Lower leg skin (tissue), 4 donors: Measurements from ENCODE around the gene RET. TPM values are rescaled to one million over a fixed set of nuclear protein-coding genes. Genes with fewer than 3 reads are reported as not detected.

Source experiments
- DNase-seq, 2 donors: peaks; one replicate each; pipeline ENCODE4 v3.0.0-alpha.2; 2019; ENCODE audit warnings: low spot score in 2 of 2
- H3K4me3 ChIP-seq: fragments of 200-600 bp; sonication (generic); 2 replicates; pipeline ENCODE4 v1.5.1; 2017; ENCODE audit warnings: mild to moderate bottlenecking, low read depth; ENCODE audit not compliant: poor library complexity, severe bottlenecking
- POLR2A ChIP-seq, 2 donors: fragments of 450-650 bp; IDR thresholded peaks; one replicate each; pipeline ENCODE4 v1.6.1; 2016 to 2017; ENCODE audit warnings: antibody characterized with exemption in 2 of 2, mild to moderate bottlenecking in 1 of 2, moderate library complexity in 1 of 2
- WGBS, 2 donors: methylation state at CpG; one replicate each; pipeline ENCODE4 v1.1.5; 2018; 5-methylcytosine and 5-hydroxymethylcytosine counted together
- intact Hi-C: fragments of 100-400 bp; cut with DNase I; formaldehyde crosslinking; loops from one replicate; pipeline ENCODE4 v1.15.0; 2023; ENCODE audit warnings: low total_unique reads
- total RNA-seq, 4 donors: library from RNA; depleted of rRNA; stranded (reverse); fragments of >200 nt; gene quantifications; one replicate each; pipeline ENCODE4 v1.1.0, GENCODE V29; 2016
- TF ChIP-seq, protein P1 (sequence below), 3 donors: fragments of 450-650 bp; IDR thresholded peaks; one replicate each; pipeline ENCODE4 v1.5.1; 2016; ENCODE audit warnings: antibody characterized with exemption in 3 of 3, mild to moderate bottlenecking in 3 of 3, moderate library complexity in 2 of 3

RET gene
- total RNA-seq, 4 donors from 2014 or later = 0.04 to 1.3 (median 0.87) TPM

GRCh38 chr10:43078986-43079273, 2.1 kb downstream of the RET start:
- intact Hi-C loops = loop anchor here (5.0 kb wide), 1 partner anchor 207 kb away; no protein-coding TSS in a partner anchor
- no peak overlapping the region for H3K4me3 ChIP-seq
- TF ChIP-seq, protein P1, sequence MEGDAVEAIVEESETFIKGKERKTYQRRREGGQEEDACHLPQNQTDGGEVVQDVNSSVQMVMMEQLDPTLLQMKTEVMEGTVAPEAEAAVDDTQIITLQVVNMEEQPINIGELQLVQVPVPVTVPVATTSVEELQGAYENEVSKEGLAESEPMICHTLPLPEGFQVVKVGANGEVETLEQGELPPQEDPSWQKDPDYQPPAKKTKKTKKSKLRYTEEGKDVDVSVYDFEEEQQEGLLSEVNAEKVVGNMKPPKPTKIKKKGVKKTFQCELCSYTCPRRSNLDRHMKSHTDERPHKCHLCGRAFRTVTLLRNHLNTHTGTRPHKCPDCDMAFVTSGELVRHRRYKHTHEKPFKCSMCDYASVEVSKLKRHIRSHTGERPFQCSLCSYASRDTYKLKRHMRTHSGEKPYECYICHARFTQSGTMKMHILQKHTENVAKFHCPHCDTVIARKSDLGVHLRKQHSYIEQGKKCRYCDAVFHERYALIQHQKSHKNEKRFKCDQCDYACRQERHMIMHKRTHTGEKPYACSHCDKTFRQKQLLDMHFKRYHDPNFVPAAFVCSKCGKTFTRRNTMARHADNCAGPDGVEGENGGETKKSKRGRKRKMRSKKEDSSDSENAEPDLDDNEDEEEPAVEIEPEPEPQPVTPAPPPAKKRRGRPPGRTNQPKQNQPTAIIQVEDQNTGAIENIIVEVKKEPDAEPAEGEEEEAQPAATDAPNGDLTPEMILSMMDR (IDR thresholded peaks at IDR 0.05) = no peak
- no peak for TF ChIP-seq POLR2A (IDR thresholded peaks at IDR 0.05)
- DNase-seq = no peak
- WGBS, 2 donors = 36 to 56% methylated on average over 6 to 10 of the region's 10 CpGs

- TF ChIP-seq POLR2A (IDR thresholded peaks at IDR 0.05) = no peak
- TF ChIP-seq, protein P1 (IDR thresholded peaks at IDR 0.05) = no peak
- intact Hi-C loops = loop anchor here (5.0 kb wide), 1 partner anchor 208 kb away; no protein-coding TSS in a partner anchor
- no peak overlapping the region for H3K4me3 ChIP-seq
- no peak for DNase-seq
- WGBS, 2 donors = 76 to 88% methylated on average over 3 of the region's 3 CpGs
Measured at GRCh38 chr10:43079856-43080255, 3.0 kb downstream of the RET start.

DNA sequence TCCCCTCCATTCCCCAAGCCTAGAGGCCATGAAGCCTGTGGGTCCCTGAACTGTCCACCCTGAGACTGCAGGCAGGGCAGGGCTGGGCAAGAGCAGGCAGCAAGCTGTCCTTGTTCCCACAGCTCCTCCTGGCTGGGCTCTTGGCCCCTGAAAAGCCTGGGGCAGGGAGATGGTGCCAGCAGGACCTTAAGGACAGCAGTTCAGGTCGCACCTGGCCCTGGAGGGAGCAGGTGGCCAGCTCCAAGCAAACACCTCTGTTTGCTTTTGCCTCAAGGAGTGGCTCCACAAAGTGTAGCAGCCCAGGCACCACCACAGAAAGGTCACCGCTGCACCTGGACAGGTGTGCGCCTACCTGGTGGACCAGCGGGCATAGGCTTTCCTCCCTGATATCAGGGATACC, 5.2 kb downstream of the RET start:
- WGBS, 2 donors = 95 to 100% methylated on average over 2 to 3 of the region's 4 CpGs
- DNase-seq = no peak
- intact Hi-C loops = no loop called here
- TF ChIP-seq, protein P1 (IDR thresholded peaks at IDR 0.05) = no peak
- TF ChIP-seq POLR2A (IDR thresholded peaks at IDR 0.05) = no peak
- H3K4me3 ChIP-seq = no peak overlapping the region

- H3K4me3 ChIP-seq = no peak overlapping the region
- intact Hi-C loops = no loop called here
- no peak for DNase-seq
- TF ChIP-seq, protein P1 (IDR thresholded peaks at IDR 0.05) = no peak
- no peak for TF ChIP-seq POLR2A (IDR thresholded peaks at IDR 0.05)
- WGBS, 2 donors = 47 to 52% methylated on average over 4 to 7 of the region's 7 CpGs
Measured at GRCh38 chr10:43082746-43083145, 5.9 kb downstream of the RET start.

DNA sequence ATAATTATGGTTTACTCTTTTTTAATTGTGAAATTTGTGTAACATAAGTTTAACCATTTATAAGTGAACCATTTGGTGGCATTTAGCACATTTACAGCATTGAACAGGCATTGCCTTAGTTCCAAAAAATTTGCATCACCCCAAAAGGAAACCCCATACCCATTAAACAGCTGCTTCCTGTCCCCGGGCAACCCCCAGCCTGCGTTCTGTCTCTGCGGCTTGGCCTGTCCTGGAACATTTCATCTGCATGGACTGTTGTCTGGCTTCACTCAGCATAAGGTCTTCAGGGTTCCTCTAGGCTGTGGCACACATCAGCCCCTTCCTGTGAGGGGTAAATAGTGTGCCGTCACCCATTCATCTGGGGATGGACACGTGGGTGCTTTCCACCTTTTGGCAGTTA, 6.9 kb downstream of the RET start:
- no peak for DNase-seq
- intact Hi-C loops = no loop called here
- no peak overlapping the region for H3K4me3 ChIP-seq
- no peak for TF ChIP-seq POLR2A (IDR thresholded peaks at IDR 0.05)
- TF ChIP-seq, protein P1 (IDR thresholded peaks at IDR 0.05) = no peak
- 43 to 48% methylated on average over 5 of the region's 5 CpGs for WGBS, 2 donors

- intact Hi-C loops = no loop called here
- TF ChIP-seq, protein P1 (IDR thresholded peaks at IDR 0.05) = no peak
- no peak for TF ChIP-seq POLR2A (IDR thresholded peaks at IDR 0.05)
- no peak overlapping the region for H3K4me3 ChIP-seq
- WGBS, 2 donors = 55 to 66% methylated on average over 9 of the region's 9 CpGs
- no peak for DNase-seq
Measured at GRCh38 chr10:43084812-43085211, 7.9 kb downstream of the RET start.
